OCI-LY3 (cell line): ENCODE measurements around the gene KCNK5.

Source experiments
- CTCF ChIP-seq: fragments of 200-600, 300-600 bp; sonication (generic); IDR thresholded peaks from 2 replicates; pipeline ENCODE4 v1.5.1; 2014; ENCODE audit warnings: antibody characterized with exemption, low read length, low read depth
- EZH2phosphoT487 ChIP-seq: fragments of 200-600 bp; shearing (Covaris generic); IDR thresholded peaks from 2 replicates; pipeline ENCODE4 v1.6.1; 2018; ENCODE audit warnings: antibody characterized with exemption, mixed run types, low read depth

DNA sequence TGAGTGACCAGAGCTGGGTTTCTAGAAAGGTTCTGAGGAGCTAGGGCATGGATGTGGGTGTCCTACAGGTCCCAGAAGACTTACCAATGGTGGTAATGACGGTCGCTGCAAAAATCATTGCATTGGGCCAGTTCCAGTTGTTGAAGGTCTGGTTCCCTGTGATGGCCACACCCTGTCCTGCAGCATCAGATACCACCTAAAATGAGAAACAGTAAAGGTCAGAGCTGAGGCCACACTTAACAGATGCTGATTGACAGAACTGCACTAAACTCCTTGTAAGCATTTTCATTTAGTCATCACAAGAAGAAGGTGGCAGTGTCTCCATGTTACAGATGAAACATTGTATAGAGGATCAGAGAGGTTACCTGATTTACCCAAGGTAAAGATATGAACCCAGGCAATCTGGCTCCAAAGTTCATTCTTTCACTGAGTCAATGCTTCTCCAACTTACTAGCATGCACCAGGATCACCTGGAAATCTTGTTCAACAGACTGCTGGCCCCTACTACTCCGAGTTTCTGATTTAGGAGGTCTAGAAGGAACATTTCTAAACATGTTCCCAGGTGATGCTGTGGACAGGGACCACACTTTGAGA lies 33.4 kb downstream of the KCNK5 start:
- TF ChIP-seq CTCF, result no peak
- no peak for TF ChIP-seq EZH2phosphoT487
